ENCODE results near the gene PLIN5.
A peak's percentile ranks its signal among the peaks of the same experiment; 100 is the strongest.

PLIN5 gene

GRCh38 chr19:4492337-4493103, 42.5 kb downstream of the PLIN5 start:
- DNase-seq: no peak

- DNase-seq: no peak
Measured at GRCh38 chr19:4491446-4491845, 43.6 kb downstream of the PLIN5 start.

- DNase-seq: no peak
Measured at GRCh38 chr19:4488496-4488895, 46.5 kb downstream of the PLIN5 start.

GRCh38 chr19:4487572-4487971, 47.5 kb downstream of the PLIN5 start:
- DNase-seq: no peak

- no peak for DNase-seq
Measured at GRCh38 chr19:4483385-4483784, 51.6 kb downstream of the PLIN5 start.

GRCh38 chr19:4482721-4483364, 52.2 kb downstream of the PLIN5 start:
- no peak for DNase-seq

GRCh38 chr19:4477034-4477801, 57.8 kb downstream of the PLIN5 start:
- no peak for DNase-seq

- peak in 44 of 51 donors; percentile 4 to 80 (median 42) for DNase-seq
Measured at GRCh38 chr19:4474514-4475022, 60.5 kb downstream of the PLIN5 start.

GRCh38 chr19:4473763-4474513, 61.1 kb downstream of the PLIN5 start:
- peak in 1 of 51 donors; percentile 5 for DNase-seq

- DNase-seq: no peak
Measured at GRCh38 chr19:4473011-4473762, 61.8 kb downstream of the PLIN5 start.
